BLaER1 (cell line): ENCODE data around the gene UBE2D3.

Experiments used
- H3K27ac ChIP-seq: shearing (Covaris generic); formaldehyde crosslinking; 2 replicates; pipeline ENCODE4 v1.8.1; 2022
- H3K27me3 ChIP-seq: shearing (Covaris generic); formaldehyde crosslinking; 2 replicates; pipeline ENCODE4 v1.8.1; 2022
- H3K36me3 ChIP-seq: shearing (Covaris generic); formaldehyde crosslinking; 2 replicates; pipeline ENCODE4 v1.8.1; 2022
- H3K4me1 ChIP-seq: shearing (Covaris generic); formaldehyde crosslinking; 2 replicates; pipeline ENCODE4 v1.8.1; 2022
- H3K4me2 ChIP-seq: shearing (Covaris generic); formaldehyde crosslinking; 2 replicates; pipeline ENCODE4 v1.8.1; 2022
- H3K4me3 ChIP-seq: shearing (Covaris generic); formaldehyde crosslinking; 2 replicates; pipeline ENCODE4 v1.8.1; 2022
- H3K9ac ChIP-seq: shearing (Covaris generic); formaldehyde crosslinking; 2 replicates; pipeline ENCODE4 v1.8.1; 2022
- H3K9me3 ChIP-seq: shearing (Covaris generic); formaldehyde crosslinking; 2 replicates; pipeline ENCODE4 v1.8.1; 2022
- H4K20me1 ChIP-seq: shearing (Covaris generic); formaldehyde crosslinking; 2 replicates; pipeline ENCODE4 v1.8.1; 2022
- Cebpa-rat ChIP-seq: shearing (Covaris generic); IDR thresholded peaks from 2 replicates; pipeline ENCODE4 v1.8.1; 2022

The UBE2D3 gene

DNA sequence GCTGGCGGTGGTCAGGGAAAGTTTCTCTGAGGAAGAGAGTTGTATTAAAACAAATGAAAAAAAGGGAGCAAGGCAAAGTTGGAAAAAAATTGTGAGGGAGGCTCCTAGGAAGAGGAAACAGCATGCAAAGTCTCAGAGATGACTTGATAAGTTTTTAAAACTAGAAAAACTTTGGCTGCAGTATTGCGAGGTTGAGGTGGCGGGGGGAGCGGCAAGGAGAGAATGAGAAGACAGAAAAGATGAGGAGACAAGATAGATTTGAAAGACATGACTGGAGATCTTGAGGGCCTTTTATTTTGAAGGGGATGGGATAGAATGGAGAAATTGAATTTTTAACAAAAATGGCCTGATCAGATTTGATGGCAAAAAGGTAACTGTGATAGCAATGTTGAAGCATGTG lies 4.8 kb upstream of the UBE2D3 start:
- Histone ChIP-seq H3K4me3 (no peak overlapping the region), H3K4me1 (peaks cover 18% of the 10 kb centered on the region), H4K20me1 (no peaks in the 10 kb centered on the region), H3K27me3 (no peaks in the 10 kb centered on the region), H3K36me3 (no peaks in the 10 kb centered on the region), H3K9me3 (no peaks in the 10 kb centered on the region), H3K4me2 (no peak overlapping the region), H3K9ac (no peak overlapping the region), H3K27ac (no peak overlapping the region)
- no peak for TF ChIP-seq Cebpa-rat

DNA sequence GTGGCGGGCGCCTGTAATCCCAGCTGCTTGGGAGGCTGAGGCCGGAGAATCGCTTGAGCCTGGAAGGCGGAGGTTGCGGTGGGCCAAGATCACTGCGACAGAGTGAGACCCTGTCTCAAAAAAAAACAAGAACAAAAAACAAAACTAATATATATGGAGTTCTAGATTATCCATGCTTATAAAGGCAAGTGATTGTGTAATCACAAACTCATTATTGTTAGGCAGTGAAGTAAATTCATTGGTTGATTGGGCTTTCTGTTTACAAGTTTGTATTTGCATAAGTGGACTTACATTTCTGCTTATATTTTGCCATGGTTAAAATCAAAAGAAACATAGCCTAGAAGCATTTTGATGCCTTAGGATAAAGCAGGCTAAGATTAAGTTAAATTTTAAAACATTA lies 2.5 kb upstream of the UBE2D3 start:
- 0 out of 2 replicates have a peak overlapping the region, but pooled peaks have one; percentile 100 for H3K9ac ChIP-seq
- H3K36me3 ChIP-seq, result no peaks in the 10 kb centered on the region
- H4K20me1 ChIP-seq, result peaks cover 20% of the 10 kb centered on the region
- H3K27ac ChIP-seq, result no peak overlapping the region
- H3K4me2 ChIP-seq, result peak overlapping the region; percentile 77
- no peaks in the 10 kb centered on the region for H3K27me3 ChIP-seq
- peaks cover 18% of the 10 kb centered on the region for H3K4me1 ChIP-seq
- no peak overlapping the region for H3K4me3 ChIP-seq
- no peaks in the 10 kb centered on the region for H3K9me3 ChIP-seq
- no peak for TF ChIP-seq Cebpa-rat

DNA sequence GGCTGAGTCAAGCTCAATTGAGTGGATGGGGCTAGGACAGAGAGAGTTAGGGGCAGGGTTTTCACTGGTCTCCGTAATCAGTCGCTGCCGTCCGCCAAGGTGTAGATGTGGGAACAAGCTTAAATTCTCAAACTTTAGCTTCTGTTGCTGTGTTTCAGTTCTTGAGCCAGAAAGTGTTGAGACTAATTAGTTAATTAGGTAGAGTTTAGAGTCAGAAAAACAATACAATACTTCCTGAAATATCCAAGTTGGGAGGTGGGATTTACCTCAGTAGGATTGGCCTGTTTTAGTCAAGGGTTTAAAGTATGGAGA lies 1.1 kb upstream of the UBE2D3 start:
- Histone ChIP-seq H3K4me2 (peak overlapping the region; percentile 77), H3K4me3 (peak overlapping the region; percentile 90), H3K9ac (peak overlapping the region; percentile 100), H4K20me1 (peaks cover 33% of the 10 kb centered on the region), H3K27me3 (no peaks in the 10 kb centered on the region), H3K9me3 (no peaks in the 10 kb centered on the region), H3K4me1 (peaks cover 30% of the 10 kb centered on the region), H3K36me3 (peaks cover 5% of the 10 kb centered on the region), H3K27ac (peak overlapping the region; percentile 100)
- TF ChIP-seq Cebpa-rat, result no peak

DNA sequence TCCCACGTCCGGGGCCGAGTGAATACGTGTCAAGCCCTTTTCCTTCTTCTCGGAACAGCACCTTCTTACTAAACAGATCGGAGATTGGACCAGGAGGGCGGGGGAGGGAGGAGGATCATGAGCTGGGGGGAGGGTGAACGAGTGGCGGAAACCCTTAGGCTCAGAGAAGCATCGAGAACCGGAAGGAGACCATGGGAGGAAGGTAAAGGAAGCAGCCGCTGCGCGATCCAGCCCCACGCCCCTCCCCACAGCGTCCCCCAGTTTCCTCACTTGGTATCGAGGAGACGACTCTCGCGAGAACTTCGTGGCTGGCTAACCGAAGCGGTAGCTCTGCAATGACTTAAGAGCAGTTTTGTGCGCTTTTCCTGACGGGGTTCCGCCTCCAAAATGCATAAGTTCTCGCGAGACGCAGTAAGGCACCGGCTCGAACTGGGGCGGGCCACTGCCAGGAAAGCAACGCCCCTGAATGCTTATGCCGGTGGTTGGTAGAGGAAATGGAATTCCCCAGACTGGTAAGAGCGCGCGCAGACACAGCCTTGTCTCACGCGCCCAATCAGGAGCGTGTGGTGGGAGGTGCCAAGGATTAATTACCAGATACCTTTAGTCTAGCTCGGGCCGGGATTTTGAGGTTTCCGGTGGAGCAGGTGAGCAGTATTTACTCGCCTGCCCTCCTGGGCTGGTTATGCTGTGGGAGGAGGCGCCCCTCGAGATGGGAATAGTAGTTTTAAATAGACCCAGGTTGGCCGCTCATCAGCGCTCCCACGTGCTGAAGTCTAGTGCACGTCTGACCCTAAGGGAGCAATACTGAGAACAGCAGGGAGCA lies 534 bp upstream of the UBE2D3 start:
- Histone ChIP-seq H3K36me3 (peaks cover 11% of the 10 kb centered on the region), H3K4me1 (peaks cover 36% of the 10 kb centered on the region), H3K9ac (peak overlapping the region; percentile 100), H3K4me2 (peak overlapping the region; percentile 84), H3K27ac (peak overlapping the region; percentile 100), H3K27me3 (no peaks in the 10 kb centered on the region), H3K9me3 (no peaks in the 10 kb centered on the region), H3K4me3 (peak overlapping the region; percentile 90), H4K20me1 (peaks cover 39% of the 10 kb centered on the region)
- no peak for TF ChIP-seq Cebpa-rat

DNA sequence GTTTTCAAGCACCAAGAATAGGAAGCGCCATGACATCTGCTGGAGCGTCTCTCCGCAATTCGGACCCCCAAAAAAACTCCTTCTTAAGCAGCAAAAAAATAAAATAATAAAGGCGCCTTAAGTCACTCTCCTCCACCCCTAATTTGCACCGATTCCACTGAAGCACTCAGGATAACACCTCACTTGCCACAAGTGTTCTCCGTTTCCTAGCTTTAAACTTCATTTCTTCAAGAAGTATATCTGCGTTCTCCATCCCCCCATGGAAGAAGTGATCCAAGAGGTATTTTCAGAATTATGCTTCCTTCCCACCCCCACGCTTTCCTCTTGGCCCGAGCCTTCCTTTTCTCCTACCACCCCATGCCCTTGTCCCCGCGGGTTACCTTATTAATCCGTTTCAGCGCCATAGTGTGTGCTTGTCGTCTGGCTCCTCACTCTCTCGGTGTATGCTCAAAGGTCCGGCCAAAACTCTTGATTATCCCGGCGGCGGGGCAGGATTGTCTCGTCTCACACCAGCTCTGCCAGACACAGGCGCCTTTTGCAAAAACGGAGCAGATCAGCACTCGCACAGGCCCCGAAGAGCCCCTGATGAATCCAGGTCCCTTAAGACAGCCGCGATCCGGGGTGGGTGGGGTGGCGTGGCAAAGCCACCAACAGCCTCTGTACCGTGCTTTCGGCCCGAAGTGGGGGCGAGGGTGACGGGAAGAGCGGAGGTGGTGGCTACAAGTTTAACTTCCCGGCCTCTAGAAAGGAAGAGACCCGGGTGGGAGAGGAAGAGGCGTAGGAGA lies 1.1 kb downstream of the UBE2D3 start:
- peak overlapping the region; percentile 84 for H3K4me2 ChIP-seq
- H3K4me1 ChIP-seq, result peaks cover 38% of the 10 kb centered on the region
- peaks cover 55% of the 10 kb centered on the region for H4K20me1 ChIP-seq
- peaks cover 26% of the 10 kb centered on the region for H3K36me3 ChIP-seq
- no peak for TF ChIP-seq Cebpa-rat
- peak overlapping the region; percentile 90 for H3K4me3 ChIP-seq
- H3K27ac ChIP-seq, result peak overlapping the region; percentile 100
- H3K9me3 ChIP-seq, result no peaks in the 10 kb centered on the region
- no peaks in the 10 kb centered on the region for H3K27me3 ChIP-seq
- peak overlapping the region; percentile 100 for H3K9ac ChIP-seq

DNA sequence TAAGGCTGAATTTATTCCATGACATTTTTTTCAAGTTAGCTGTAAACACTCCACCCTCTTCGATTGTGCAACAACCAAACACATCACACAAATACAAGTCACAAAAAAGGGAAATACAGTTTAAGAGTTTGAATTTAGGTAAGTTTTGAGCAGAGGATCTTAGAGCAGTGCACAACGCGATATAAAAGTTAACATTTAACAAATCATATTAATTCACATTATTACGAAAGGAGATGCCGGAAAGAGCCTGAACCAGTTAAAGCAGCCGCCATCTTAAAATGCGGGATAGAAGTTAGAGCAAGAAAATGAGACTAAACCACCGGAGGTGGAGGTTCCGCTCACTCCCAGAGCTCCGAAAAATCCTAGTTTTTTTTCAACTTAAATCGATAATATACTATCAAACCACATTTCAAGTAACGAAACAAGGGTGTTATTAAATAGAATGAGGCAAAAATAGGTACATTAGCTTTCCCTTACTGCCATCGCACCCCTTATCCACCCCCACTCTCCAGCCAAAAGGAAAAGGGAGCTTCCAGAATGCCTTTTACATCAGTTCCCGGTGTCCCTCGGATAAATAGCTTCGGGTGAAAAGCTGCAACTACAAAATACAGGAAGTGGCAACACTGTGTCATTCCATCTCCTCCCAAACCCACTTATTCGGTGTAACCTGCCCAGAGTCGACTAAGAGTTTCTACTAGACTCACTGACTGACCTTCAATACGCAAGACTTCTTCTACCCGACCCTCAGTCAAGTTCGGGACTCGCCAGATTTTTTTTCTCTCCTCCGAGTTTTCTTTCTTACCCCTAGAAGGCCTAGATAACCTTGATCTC lies 1.9 kb downstream of the UBE2D3 start:
- H4K20me1 ChIP-seq, result peaks cover 63% of the 10 kb centered on the region
- H3K4me1 ChIP-seq, result peaks cover 38% of the 10 kb centered on the region
- peak overlapping the region; percentile 90 for H3K4me3 ChIP-seq
- peaks cover 33% of the 10 kb centered on the region for H3K36me3 ChIP-seq
- H3K9me3 ChIP-seq, result no peaks in the 10 kb centered on the region
- peak; percentile 92; the same call in 1 of the 2 replicates for TF ChIP-seq Cebpa-rat
- H3K9ac ChIP-seq, result peak overlapping the region; percentile 100
- peak overlapping the region; percentile 84 for H3K4me2 ChIP-seq
- H3K27ac ChIP-seq, result peak overlapping the region; percentile 100
- no peaks in the 10 kb centered on the region for H3K27me3 ChIP-seq

DNA sequence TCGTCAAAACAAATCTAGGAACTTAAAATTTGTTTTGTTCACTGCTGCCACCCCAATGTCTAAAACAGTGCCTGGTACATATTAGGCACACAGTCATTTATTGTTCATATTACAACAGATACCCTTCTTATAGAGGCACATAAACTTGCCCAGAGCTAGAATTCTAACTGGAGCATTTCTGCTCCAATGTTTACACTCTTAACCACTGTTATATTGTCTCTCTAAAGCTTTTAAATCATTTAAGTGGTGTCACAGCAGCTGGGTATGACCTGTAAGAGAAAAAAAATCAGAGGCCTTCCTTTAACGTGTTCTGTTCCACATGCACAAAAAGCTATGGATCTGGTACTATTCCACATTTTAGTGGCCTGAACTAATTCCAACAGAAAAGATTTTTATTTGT lies 3.0 kb downstream of the UBE2D3 start:
- peaks cover 44% of the 10 kb centered on the region for H3K36me3 ChIP-seq
- H3K4me1 ChIP-seq, result peaks cover 37% of the 10 kb centered on the region
- no peak for TF ChIP-seq Cebpa-rat
- peak overlapping the region; percentile 84 for H3K4me2 ChIP-seq
- H3K27me3 ChIP-seq, result no peaks in the 10 kb centered on the region
- no peaks in the 10 kb centered on the region for H3K9me3 ChIP-seq
- peaks cover 74% of the 10 kb centered on the region for H4K20me1 ChIP-seq
- peak overlapping the region; percentile 100 for H3K27ac ChIP-seq
- peak overlapping the region; percentile 90 for H3K4me3 ChIP-seq
- peak overlapping the region; percentile 100 for H3K9ac ChIP-seq

DNA sequence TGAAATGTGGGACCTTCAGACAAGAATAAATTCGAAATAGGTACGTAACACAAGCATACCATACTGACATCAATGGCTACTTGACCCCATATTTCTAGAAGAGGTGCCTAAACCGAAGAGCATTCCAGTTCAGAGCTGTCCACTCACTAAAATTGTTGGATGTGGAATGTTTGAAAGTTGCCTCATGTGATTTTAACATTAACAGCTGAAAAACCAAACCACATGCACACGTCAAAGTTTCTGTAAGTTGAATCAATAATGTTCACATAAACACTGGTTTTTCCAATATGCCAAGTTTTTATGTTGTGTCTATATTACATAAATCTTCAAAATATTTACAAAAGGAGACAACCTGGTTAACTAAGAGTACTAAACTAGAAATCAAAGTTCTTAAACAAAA lies 3.5 kb downstream of the UBE2D3 start:
- H3K36me3 ChIP-seq, result peaks cover 49% of the 10 kb centered on the region
- H3K27me3 ChIP-seq, result no peaks in the 10 kb centered on the region
- H3K4me3 ChIP-seq, result peak overlapping the region; percentile 90; the same call in 1 of the 2 replicates
- H3K4me2 ChIP-seq, result peak overlapping the region; percentile 84
- no peak overlapping the region for H3K9ac ChIP-seq
- TF ChIP-seq Cebpa-rat, result no peak
- H4K20me1 ChIP-seq, result peaks cover 79% of the 10 kb centered on the region
- peaks cover 36% of the 10 kb centered on the region for H3K4me1 ChIP-seq
- no peak overlapping the region for H3K27ac ChIP-seq
- no peaks in the 10 kb centered on the region for H3K9me3 ChIP-seq

DNA sequence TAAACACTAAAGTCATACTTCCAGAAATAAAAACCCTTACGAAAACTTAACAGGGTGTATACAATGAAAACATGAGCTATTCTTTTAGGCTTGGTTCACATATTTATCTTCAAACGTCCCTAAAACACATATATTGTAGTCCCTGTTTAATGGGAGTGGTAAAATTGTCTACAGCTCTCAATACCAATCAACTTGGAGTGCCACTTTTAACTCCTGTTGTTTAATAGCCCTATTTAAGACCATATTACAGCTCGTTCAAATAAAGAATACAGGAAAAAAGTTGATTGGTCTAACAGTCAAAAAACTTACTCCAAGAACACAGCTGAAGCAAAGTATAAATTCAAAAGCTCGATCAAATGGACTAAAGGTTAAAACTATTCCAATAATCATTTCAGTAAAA lies 3.9 kb downstream of the UBE2D3 start:
- peak overlapping the region; percentile 90; the same call in 1 of the 2 replicates for H3K4me3 ChIP-seq
- no peaks in the 10 kb centered on the region; the same call in 1 of the 2 replicates for H3K9me3 ChIP-seq
- peaks cover 53% of the 10 kb centered on the region for H3K36me3 ChIP-seq
- peaks cover 83% of the 10 kb centered on the region for H4K20me1 ChIP-seq
- H3K27me3 ChIP-seq, result no peaks in the 10 kb centered on the region
- no peak overlapping the region for H3K27ac ChIP-seq
- H3K4me2 ChIP-seq, result peak overlapping the region; percentile 84
- no peak overlapping the region for H3K9ac ChIP-seq
- no peak for TF ChIP-seq Cebpa-rat
- H3K4me1 ChIP-seq, result peaks cover 34% of the 10 kb centered on the region
